ENCODE data around the gene ATP4A.

ATP4A gene

GRCh38 chr19:35549174-35549788, 14.2 kb downstream of the ATP4A start:
- DNase-seq (ENCODE audit: low read depth in 2 of 2), result peak in 1 of 2 donors; percentile 16

DNA sequence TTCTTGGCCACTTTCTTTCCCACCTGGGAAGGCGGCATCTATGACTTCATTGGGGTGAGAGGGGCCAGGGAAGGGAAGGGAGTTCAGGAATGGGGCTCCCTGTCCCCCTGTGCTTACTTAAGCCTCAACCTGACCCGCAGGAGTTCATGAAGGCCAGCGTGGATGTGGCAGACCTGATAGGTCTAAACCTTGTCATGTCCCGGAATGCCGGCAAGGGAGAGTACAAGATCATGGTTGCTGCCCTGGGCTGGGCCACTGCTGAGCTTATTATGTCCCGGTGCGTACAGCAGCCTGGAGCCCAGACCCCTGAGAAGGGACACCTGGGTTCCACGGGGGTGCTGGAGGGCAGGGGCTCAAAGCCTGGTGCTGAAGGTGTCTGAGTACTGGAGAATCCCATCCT, 16.9 kb downstream of the ATP4A start:
- no peak for DNase-seq (ENCODE audit: low read depth in 2 of 2)

DNA sequence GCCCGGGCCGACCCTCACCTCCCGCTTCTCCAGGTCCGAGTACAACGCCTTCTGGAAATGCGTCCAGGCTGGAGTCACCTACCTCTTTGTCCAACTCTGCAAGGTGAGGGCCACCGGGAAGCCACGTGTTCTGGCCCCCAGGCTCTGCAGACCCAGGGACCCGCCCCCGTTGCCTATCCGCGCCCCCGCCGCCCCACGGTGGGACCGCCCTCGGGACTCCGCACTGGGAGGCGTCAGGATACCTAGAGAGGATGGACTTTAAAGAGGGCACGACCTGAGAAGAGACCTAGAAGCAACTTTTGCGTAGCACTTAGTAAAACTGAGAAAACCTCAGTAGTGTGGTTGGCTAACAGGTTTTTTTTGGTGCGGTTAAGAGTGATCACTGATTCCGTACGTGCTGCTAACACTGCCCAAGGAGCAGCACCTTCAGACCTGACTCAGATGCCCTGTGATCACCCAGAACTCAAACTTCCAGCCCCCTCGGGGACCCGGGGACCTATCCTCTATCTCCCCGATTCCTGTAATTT, 17.5 kb downstream of the ATP4A start:
- peak in 1 of 2 donors; percentile 5 for DNase-seq (ENCODE audit: low read depth in 2 of 2)

DNA sequence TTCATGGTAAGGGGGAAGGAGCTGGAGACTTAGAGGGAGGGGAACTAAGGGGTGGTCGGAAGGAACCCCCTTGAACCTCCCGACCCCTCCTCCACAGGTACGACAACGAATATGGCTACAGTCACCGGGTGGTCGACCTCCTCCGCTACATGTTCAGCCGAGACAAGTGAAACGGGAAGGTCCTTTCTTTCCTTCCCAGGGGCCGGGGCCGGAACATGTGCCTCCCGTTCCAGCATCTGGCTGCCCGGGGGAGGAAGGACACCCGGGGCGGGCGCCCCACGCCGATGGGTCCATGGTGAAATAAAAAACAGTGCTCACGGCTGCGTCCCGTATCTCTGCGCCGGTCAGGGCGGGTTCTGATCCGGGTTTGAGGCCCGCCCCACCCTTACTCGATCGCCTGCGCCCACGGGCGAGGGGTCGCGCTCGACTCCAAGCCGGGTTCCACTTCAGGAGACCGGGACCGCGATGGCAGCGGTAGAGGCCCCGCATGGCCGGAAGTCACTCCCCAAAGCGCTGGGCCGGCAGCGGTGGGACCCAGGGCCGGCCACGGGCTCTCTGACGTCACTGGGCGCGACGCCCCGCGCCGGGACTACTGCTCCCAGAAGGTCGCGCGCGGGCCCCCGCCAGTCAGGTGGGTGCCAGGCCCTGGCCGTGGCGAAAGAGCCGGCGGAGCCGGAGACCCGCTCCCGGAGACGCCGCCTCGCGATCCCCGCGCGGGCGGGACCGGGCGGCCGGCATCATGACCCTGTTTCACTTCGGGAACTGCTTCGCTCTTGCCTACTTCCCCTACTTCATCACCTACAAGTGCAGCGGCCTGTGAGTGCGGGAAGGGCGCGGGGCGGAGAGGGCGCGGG, 18.2 kb downstream of the ATP4A start, which contains the start of gene TMEM147:
Gene TMEM147, plus strand, starts transcription at position 626 of the 854 bp plus-strand sequence. Its CDS starts 114 bp downstream, at position 740.
- peak; percentile 48 to 52 for DNase-seq (ENCODE audit: low read depth in 2 of 2)

DNA sequence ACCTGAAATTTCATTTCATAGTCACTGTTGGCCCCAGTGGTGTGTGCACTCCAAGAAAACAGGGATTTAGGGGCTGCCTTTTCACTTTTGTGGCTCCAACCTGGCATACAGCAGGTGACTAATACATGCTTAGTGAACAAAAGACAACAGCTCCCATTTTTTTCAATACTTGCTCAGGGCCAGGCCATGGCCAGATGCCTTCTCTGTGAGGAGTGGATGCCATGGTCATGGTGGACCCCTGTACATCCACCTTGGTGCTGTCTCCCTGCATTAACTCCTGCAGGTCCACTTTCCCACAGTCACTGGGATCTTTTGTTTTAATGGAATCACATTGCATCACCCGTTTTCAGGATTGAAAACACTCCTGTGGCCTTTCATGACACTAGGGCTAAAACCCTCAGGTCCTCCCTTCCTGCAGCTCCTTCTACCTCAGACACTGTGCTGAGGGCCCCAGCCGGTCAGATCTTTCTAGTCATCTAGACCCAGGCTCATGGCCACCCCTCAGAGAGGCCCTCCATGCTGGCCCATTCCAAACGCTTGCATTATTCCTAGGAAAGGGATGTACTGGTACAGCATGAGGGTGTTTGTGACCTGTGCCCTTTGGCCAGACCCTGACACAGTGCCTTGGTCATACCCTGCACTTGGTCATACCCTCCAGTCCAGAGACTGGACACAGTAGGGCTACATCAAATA, 19.2 kb downstream of the ATP4A start:
- no peak for DNase-seq (ENCODE audit: low read depth in 2 of 2)

DNA sequence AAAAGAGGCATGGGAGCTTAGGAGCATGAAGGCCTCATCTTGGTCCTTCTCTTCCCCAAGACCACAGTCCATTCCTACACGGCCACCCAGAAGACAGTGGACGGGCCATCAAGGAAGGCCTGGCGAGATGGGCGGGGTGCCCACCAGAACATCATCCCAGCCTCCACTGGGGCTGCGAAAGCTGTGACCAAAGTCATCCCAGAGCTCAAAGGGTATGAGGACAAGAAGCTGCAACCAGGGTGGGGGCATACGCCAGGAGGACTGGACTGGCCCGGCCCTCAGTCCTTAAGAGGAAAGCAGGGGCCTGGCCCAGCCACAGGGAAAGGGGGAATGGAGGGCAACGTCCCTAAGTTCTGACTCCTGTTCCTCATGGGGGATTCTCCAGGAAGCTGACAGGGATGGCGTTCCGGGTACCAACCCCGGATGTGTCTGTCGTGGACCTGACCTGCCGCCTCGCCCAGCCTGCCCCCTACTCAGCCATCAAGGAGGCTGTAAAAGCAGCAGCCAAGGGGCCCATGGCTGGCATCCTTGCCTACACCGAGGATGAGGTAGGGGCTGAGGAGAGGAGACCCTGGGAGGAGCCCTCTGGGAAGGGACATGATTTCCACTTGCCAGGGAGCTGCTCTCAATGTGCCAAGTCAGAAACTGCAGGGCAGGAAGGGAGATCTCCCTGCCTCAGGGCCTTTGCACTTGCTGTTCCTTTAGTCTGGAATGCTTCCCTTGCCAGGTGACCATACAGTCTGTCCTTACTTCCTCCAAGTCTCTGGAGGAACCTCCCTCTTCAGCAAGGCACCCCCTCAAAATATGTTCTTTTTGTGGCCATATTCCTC, 20.0 kb downstream of the ATP4A start:
- no peak for DNase-seq (ENCODE audit: low read depth in 2 of 2)

GRCh38 chr19:35542209-35542608, 21.2 kb downstream of the ATP4A start:
- no peak for DNase-seq (ENCODE audit: low read depth in 2 of 2)

GRCh38 chr19:35540356-35540927, 23.0 kb downstream of the ATP4A start:
- DNase-seq (ENCODE audit: low read depth in 2 of 2), result no peak

DNA sequence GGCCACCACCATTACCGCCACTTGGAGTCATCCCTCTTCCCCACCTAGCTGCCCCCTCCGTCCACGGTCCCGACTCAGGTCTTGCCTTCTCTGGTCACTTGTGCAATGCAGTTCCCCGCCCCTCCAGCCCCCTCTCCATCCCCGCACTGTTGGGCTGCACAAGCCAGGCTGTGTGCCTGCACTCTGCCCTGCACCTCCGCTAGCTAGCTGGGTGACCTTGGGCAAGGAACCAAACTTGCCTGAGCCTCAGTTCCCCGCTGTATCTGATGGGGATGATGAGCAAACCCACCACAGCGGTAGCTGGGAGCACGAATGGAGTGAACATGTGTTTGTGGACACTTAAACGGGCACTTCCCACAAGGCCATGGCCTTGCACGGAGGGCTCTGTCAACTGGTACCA, 23.6 kb downstream of the ATP4A start:
- no peak for DNase-seq (ENCODE audit: low read depth in 2 of 2)

GRCh38 chr19:35539314-35539713, 24.1 kb downstream of the ATP4A start:
- no peak for DNase-seq (ENCODE audit: low read depth in 2 of 2)

DNA sequence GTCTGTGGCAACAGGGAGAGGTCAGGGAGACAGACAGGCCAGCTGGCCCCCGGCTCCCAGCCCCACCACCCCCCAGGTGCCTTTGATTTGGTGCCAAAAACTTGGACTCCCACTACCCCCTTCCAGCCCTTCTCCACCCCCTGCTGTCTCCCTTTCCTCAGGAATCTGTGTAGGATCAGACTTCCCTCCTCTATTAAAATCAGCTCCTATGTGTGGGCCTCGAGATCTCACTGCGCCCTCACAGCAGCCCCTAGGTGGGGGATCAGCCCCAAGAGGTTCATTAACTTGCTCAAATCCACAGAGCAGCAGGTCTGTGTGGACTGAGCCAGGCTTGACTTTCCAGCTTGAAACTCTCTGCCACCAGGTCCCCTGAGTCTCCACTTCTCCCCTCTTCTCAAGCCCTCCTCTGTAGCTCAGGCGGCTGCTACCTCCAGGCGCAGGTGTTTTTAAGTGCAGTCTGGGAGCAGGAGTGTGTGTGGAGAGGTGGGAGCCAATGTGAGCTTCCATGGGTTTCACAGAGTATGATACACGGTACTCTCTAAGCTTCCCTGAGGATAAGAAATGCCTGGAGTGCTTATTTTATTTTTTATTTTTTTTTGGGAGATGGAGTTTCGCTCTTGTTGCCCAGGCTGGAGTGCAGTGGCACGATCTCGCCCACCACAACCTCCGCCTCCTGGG, 28.5 kb downstream of the ATP4A start:
- no peak for DNase-seq (ENCODE audit: low read depth in 2 of 2)

DNA sequence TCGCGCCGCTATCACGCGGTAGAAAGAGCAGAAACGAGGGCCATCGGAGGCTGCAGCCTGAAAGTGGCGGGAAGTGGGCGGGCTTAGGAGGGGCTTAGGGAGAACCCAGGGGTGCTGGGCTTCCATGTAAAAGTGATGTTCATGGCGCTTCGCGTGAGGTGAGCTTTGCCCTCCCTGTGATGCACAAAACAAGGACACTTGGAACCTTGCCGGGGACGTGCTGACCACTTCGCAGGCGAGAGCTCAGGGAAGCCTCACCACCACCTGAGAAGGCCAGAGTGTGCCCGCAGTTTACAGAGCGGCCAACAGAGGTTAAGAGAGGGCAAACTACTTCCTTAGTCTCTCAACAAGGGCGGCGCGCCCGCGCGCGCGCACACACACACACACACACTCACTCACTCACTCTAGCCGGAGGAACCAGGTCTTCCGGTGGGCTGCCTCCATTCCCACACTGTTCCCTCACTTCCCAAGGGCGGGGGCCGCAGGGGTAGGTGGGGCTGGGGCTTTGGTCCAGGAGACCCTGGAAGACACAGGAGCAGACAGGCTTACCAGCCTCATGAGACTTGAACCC, 29.6 kb downstream of the ATP4A start:
- DNase-seq (ENCODE audit: low read depth in 2 of 2), result peak in 1 of 2 donors; percentile 9

- DNase-seq (ENCODE audit: low read depth in 2 of 2), result no peak
These were observed 30.1 kb downstream of the ATP4A start, which contains the start of gene GAPDHS for GRCh38 chr19:35533201-35533821. Gene GAPDHS (plus strand): TSS chr19:35533456. CDS start chr19:35533528, 72 bp downstream.

DNA sequence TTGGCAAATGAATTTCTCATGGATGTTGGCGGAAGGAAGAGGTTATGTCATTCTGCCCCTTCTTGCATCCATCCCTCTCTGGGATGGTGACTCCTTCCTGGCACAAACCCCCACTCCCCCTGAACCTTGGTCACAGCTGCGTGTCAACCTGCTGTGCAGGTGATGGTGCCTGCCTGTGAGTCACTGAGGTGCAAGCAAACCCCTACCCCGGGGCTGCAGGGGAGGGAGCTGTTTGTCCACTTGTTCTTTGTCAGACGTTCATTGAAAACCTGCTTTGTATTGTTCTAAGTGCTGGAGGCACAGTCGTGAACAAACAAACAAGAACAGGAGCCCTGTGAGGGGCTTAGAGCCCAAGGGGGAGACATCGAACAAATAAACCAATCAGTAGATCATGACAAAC, 32.2 kb downstream of the ATP4A start:
- DNase-seq (ENCODE audit: low read depth in 2 of 2), result no peak

DNA sequence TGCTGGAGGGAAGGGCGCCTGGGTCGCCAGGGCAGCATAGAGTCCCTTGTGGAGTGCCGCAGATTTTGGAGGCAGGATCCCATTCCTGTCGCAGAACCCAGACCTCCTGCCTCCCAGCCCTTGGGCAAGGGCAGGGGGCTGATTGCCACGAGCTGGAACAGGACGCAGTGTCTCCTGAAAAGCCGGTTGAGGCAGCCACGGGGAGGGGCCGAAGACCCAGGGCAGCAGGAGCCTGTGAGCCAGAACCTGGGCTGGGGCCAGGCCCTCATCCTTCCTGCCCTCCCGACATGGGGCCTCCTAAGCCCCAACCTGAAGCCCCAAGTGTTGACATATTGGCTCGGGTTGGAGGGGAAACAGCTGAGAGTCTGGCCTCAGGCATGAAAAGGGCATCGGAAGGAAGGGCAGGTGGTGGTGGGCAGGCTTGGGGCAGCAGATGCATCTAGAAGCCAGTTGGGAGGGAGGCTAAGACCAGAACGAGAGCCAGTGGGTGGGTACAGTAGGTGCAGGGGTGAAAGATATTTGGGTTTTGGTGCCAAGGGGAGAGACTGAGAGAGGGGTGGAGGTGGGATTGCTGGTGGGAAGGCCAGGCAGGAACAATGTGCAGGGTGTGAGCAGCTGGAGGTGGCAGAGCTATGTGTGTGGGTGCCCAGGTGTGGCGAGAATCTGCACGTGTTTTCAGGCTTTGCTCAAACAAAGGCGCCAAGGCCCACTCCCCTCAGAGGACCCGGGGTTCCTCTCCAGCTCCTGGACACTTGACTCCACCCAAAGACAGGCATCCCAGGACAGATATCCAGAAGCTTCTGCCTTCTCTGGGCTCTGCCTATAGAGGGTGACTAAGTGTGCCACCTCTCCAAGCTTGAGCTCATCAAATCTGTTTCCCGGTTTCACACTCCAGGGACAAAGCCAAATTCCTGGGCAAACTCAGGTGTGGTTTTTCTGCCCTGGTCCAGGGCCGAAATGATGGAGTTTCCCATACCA, 33.9 kb downstream of the ATP4A start:
- DNase-seq (ENCODE audit: low read depth in 2 of 2), result no peak

DNA sequence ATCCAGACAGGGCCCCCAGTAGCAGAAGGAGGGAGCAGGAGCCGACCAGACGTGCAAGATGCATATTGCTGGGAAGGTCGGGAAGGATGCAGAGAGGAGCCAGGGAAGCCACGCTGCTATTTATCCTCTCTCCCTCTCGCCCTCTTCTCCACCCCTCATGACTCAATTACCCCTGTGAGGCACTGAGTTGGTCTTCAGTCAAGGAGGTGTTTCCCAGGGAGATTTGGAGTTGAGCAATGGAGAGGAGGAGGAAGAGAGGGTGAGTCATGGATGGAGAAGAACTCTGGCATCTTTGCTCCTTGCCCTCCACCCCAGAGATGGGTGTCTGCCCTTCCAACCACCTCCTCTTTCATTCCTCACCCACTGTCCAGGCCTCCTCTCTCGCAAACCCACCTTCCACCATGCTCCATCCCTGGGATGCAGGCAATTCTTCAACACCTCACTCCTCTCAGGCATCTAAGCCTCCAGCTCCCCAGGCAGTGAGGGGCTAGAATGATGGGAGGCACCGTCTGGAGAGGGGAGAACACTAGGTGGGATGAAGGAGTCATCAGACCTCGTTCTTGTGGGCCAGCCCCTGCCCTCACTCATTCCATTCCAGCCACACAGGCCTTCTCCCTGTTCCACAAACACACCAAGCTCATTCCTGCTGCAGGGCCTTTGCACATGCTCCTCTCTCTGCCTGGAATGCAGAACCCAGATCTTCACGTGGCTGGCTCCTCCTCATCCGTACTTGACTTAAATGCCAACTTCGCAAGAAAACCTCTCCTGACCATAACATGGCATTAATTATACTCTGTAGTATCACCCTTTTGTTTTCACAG, 35.0 kb downstream of the ATP4A start, which contains the start of gene SBSN:
Gene SBSN, minus strand, starts transcription at position 94 of the 821 bp plus-strand sequence. Its CDS starts 30 bp downstream, at position 64.
- no peak for DNase-seq (ENCODE audit: low read depth in 2 of 2)

- DNase-seq (ENCODE audit: low read depth in 2 of 2), result no peak
These were observed 37.6 kb downstream of the ATP4A start for GRCh38 chr19:35525873-35526272.
